Activated CD8-positive, alpha-beta memory T cell treated with anti-CD3 and anti-CD28 coated beads for 24 hours (primary cell): ENCODE data around the gene HMCN1.

ENCODE experiments used
- DNase-seq: peaks from one replicate; pipeline ENCODE4 v3.0.0-alpha.2; 2020

Gene HMCN1

DNA sequence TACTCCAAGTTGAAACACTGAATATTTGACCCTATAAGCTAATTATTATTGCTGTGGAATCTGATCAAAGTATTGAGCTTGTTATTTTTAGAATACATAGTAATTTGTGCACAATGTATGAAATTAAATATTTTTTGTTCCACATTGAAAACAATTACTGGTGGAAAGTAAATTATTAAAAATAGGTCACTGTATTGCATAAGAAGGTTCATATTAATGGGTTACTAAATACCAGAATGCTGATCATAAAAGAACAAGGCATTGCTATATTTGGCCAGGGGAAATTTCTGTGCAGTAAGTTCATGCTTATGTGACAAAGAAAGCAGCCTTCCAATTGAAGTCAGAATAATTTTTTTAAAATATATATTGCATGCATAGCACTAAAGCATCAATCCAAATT is 481.4 kb downstream of the HMCN1 start:
- no peak for DNase-seq

DNA sequence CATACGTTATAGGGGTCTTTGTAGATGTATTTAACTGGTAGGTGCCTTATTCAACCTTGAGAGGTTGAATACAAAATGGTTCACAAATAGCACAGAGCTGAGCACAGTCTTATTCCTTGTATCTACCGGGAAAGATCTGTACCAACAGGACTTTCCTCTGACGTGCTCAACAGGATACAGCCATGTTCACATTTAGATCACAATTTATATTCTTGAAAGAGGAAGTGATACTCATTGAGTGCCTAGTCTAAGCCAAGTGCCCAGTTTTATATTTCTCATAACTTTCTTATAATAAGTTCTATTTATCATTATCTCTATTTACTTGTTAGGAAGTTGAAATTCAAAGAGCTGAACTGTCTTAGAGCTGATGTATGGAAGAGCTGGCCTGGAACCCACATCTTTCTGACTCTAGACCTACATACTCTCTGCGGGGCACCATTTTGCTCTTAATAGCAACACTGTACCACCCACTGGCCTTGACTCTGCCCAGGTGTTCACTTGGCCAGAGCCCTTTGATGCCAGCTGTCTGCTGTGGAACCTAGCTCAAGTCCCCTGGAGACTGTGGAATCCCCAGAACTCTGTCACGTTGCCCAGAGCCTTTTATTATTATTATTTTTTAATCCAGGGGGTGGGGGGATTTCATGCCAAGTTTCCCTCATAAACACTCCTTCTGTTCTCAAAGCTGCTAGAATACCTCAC is 484.6 kb downstream of the HMCN1 start:
- DNase-seq = no peak

DNA sequence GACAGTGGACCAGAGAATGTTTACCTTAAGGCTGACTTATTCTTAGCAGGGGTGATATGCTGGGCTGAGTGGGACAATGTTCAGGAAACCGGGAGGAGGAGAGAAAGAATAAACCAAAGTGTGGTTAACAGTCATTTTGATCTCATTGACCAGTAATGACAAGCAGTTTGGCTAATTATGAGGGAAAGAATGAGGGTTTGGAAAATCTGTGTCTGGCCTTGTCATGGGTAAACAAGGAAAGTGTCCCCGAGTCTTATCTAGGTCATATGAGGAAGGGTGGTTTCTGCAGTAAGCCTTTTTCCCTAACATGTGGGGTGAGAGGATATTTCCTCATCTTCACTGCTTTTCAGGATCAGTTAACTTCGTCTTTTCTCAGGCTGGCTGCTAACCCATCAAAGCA is 485.9 kb downstream of the HMCN1 start:
- no peak for DNase-seq

DNA sequence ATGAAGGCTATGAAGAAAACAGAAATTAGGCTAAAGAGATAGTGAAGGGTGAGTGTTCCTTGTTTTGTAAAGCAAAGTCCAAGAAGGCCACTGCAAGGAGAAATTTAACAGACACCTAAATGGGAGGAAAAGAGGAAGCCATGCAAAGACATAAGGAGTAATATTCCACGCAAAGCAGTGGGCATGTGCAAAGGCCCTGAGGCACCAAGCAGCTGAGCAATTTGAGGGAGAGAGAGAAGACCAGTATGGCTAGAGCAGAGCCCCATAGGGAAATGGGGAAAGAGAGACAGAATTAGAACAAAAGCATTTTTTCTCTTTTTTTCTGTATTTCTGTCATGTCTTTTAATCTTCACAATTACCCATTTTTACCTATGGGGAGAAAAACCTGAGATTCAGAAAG is 486.7 kb downstream of the HMCN1 start:
- DNase-seq = no peak

DNA sequence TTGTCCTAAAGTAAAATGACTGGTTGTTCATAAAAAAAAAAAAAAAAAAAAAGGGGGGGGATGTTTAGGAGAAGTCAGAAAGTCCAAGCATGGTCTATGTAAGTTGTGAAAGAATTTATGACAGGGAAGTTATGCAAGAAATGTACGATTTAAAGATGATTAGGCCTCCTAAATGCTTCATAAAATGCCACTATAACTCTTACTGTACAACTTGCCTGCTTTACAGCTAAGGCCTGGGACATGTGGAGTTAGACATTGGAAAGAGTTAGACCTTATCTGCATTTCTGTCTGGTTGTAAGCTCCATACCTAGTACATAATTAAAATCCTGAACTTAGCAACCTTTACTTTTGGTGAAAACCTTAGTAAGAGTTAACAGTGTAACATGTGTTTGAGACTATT is 490.9 kb downstream of the HMCN1 start:
- DNase-seq = no peak

DNA sequence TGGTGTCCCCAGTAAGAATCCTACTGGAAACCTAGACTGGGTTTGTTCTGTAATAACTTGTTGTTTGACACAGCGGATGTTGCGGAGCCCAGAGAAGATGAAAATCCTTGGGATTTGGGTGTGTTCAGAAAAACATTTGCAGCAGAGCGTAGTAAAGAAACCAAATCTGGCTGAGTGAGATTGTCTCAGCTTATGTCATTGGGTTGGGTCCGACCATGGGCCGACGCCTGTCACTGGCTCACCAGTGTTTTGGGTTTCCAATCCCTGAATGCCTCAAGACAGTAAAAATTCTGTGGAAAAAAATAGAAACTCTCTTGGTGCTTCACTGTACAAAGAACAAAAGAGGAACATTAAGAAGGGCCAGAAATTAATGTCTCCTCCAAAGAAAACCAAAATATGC is 494.6 kb downstream of the HMCN1 start:
- DNase-seq = no peak

DNA sequence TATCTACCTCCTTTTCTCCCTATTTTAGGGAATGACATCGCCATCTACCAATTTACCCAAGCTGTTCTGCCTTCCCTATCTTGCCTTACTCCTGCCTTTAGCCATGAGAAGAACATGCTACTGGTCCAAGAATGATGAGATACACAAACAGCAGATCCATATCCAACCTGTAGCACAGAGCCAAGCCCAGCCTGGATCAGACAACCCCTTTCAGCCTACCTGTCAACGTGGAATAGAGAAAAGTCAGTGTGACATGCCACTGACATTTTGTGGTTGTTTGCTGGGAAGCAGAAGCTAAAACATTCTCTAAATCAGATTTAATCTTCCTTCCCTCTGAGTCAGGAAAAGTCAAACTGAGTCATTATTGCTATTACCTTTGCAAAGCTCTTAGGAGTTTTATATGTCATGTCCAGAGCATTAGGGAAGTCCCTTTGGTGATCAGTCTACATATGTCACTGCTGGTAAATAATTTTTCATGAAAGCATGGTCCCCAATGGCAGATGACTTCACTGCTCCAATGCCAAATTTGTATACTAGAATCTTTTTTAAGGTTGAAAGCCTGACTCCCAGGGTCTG is 497.8 kb downstream of the HMCN1 start:
- DNase-seq = no peak

DNA sequence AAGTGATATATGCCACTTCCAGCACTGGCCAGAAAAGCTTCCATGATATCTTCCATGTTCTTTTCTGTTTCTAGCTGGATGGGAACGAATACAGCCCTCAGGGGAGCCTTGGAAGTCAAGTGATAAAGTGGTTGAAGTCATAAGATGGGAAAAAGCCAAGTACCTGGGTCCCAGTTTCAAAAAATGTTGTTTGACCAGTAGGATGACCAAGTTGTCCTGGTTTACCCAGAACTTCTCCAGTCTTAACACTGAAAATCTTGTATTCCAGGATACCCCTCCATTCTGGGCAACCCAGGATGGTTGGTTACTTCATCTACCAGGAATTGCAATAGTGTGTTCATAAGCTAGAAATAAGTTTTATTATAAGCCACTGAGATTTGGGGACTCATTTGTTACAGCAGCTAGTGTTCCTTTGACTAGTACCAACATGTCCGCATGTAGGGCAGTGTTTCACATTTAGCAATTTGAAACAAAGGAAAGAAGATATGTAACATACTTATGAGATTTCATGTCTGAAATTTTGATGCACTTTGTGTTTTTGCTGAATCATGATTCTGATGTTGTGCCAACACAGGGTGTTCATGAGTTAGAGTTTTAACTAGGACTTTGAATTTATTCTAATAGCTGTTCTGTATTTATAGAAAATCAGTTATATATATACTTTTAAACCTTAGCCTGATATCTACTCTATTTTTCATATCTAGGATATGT is 500.9 kb downstream of the HMCN1 start:
- no peak for DNase-seq

DNA sequence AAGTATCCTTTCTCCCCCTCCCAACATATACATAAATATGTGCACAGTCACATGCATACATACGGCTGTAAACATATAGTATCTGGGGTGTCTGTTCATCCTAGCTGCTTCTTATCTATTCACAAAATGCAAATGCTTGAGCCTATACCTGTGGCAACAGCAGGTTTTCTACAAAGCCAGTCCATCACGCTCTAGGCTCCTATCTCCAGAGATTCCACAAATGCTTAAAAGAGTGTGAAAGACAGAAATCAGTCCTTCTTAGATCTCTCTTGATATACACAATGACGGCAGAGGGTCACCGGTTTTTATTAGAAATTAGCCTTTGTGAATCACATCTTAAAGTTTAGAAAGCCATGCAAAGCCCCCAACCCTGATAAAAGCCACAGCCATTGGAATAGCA is 501.5 kb downstream of the HMCN1 start:
- DNase-seq = no peak

DNA sequence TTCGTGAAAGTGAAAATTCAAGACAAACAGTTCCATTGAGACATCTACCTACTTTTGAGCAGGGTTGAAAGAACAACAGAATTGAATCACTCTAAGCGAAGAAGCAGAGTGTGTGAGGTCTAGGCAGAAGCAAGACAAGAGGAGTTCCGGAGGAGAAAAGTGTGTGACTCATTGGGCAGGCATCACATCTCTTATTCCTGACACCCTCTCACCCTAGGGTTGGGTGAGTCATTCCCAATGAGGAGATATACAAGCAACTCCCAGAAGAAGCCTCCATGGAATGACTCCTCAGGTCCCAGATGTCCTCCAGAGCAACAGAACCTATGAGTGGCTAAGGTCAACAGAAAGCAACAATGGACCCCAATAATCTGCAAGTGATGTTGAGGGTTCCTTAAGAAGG is 502.7 kb downstream of the HMCN1 start:
- no peak for DNase-seq

DNA sequence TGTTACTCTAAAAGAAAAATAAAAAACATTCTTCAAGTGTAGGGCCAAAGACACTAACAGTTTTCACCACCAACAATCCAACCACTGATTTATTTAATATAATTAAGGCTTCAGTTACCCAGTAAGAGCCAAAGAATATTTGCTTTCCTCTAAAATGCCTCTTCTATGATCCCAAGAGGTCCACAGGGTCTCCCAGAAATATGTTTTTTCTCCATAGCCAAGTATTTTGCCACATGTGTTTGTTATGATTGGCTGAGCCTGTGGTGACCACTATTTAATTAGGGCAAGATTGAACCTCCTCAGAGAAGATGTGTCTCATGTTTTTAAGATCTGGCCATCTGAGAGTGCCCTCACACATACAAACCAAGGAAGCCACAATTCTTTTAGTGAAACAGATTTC is 505.0 kb downstream of the HMCN1 start:
- no peak for DNase-seq

DNA sequence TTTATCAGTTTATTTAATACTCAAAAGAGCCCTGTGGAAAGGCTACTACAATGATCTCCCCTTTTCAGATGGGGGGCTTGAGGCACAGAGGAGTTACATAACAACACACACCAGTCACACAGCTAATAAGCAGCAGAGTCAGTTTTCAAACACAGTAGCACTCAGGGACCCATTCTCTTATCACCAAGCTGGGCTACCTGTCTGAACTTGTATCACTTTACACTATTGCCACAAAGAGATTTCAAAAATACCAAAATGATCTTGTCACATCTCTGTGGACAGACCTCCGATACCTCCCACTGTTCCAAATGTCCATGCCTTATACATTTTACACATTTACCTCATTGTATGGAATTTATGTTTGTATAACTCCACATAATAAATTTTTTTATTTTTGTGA is 506.2 kb downstream of the HMCN1 start:
- DNase-seq = no peak
